ENCODE measurements around the gene ASB6. TPM values are rescaled to one million over a fixed set of nuclear protein-coding genes. Genes with fewer than 3 reads are reported as not detected.

Gene ASB6
- total and polyA plus RNA-seq, 4 donors: 3.4 to 8.4 (median 6.2) TPM

- TF ChIP-seq REST (IDR thresholded peaks at IDR 0.05) (no peak), HNF4A (conservative IDR thresholded peaks at IDR 0.05) (no peak), SP1 (IDR thresholded peaks at IDR 0.05) (no peak), RXRA (IDR thresholded peaks at IDR 0.05) (no peak), FOXA1 (IDR thresholded peaks at IDR 0.05) (no peak), FOXA2 (IDR thresholded peaks at IDR 0.05) (no peak), NR2F2 (IDR thresholded peaks at IDR 0.05) (no peak), ATF3 (IDR thresholded peaks at IDR 0.05) (no peak), JUND (IDR thresholded peaks at IDR 0.05) (no peak), YY1 (IDR thresholded peaks at IDR 0.05) (no peak)
- TF ChIP-seq, protein P1, sequence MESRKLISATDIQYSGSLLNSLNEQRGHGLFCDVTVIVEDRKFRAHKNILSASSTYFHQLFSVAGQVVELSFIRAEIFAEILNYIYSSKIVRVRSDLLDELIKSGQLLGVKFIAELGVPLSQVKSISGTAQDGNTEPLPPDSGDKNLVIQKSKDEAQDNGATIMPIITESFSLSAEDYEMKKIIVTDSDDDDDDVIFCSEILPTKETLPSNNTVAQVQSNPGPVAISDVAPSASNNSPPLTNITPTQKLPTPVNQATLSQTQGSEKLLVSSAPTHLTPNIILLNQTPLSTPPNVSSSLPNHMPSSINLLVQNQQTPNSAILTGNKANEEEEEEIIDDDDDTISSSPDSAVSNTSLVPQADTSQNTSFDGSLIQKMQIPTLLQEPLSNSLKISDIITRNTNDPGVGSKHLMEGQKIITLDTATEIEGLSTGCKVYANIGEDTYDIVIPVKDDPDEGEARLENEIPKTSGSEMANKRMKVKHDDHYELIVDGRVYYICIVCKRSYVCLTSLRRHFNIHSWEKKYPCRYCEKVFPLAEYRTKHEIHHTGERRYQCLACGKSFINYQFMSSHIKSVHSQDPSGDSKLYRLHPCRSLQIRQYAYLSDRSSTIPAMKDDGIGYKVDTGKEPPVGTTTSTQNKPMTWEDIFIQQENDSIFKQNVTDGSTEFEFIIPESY (IDR thresholded peaks at IDR 0.05): no peak
- TF ChIP-seq, protein P2, sequence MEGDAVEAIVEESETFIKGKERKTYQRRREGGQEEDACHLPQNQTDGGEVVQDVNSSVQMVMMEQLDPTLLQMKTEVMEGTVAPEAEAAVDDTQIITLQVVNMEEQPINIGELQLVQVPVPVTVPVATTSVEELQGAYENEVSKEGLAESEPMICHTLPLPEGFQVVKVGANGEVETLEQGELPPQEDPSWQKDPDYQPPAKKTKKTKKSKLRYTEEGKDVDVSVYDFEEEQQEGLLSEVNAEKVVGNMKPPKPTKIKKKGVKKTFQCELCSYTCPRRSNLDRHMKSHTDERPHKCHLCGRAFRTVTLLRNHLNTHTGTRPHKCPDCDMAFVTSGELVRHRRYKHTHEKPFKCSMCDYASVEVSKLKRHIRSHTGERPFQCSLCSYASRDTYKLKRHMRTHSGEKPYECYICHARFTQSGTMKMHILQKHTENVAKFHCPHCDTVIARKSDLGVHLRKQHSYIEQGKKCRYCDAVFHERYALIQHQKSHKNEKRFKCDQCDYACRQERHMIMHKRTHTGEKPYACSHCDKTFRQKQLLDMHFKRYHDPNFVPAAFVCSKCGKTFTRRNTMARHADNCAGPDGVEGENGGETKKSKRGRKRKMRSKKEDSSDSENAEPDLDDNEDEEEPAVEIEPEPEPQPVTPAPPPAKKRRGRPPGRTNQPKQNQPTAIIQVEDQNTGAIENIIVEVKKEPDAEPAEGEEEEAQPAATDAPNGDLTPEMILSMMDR (IDR thresholded peaks at IDR 0.05; ENCODE audit: low read depth, low read length, missing input control): no peak
- peaks cover 4 to 39% (median 18%) of the 10 kb centered on the region in 4 donors for H3K36me3 ChIP-seq (ENCODE audit: control insufficient read depth in 4 of 4, insufficient read depth in 3 of 4, low read depth in 1 of 4, low read length in 3 of 4)
- H3K4me1 ChIP-seq (ENCODE audit: control insufficient read depth in 4 of 4, insufficient read depth in 4 of 4, low read length in 3 of 4): peaks cover 4 to 27% (median 21%) of the 10 kb centered on the region in 4 donors
- 90% methylated on average over 12 of the region's 12 CpGs for WGBS
- H3K27ac ChIP-seq (ENCODE audit: low read depth in 1 of 2, low read length in 2 of 2): no peak overlapping the region
- no peak overlapping the region for H3K9ac ChIP-seq (ENCODE audit: low read depth in 1 of 2, low read length in 2 of 2)
- no peaks in the 10 kb centered on the region for H3K9me3 ChIP-seq (ENCODE audit: control insufficient read depth in 4 of 4, low read length in 3 of 4)
- H3K4me3 ChIP-seq (ENCODE audit: low read depth in 1 of 3, low read length in 3 of 3): no peak overlapping the region
- DNase-seq (ENCODE audit: low spot score): no peak
- H3K27me3 ChIP-seq (ENCODE audit: control insufficient read depth in 4 of 4, insufficient read depth in 4 of 4, low read length in 3 of 4): no peaks in the 10 kb centered on the region
Measured at GRCh38 chr9:129639756-129640085, 2.2 kb downstream of the ASB6 start.

DNA sequence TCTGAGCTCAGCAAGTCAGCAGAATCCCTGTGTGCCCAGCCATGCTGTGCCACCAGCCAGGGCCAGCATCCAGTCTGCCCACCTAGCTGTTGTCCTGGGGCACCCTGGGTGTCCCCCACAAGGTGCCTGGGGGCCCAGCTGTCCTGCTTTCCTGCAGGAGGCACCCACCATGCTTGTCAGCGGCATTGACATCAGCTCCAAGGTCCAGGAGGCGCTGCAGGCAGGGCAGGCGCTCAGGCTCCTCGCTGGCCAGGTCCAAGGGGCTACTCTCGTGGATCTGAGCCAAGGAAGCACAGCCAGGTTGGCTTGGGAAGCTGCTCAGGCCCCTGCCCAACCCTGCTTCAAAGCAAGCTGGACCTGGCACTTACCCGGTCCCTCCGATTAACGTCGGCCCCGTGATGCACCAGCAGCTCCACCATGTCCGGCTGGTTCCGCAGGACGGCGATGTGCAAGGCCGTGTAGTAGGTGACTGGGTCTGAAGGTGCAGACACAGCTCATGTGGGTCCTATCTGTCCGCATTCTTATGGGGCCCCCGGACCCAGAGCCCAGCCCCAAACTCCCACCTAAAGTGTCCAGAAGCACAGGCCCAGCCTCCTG, 2.8 kb downstream of the ASB6 start:
- TF ChIP-seq HNF4A (conservative IDR thresholded peaks at IDR 0.05): peak in 1 of 2 donors; percentile 20
- TF ChIP-seq FOXA1 (IDR thresholded peaks at IDR 0.05): no peak
- Histone ChIP-seq H3K27ac (ENCODE audit: low read depth in 1 of 2, low read length in 2 of 2) (no peak overlapping the region), H3K9ac (ENCODE audit: low read depth in 1 of 2, low read length in 2 of 2) (no peak overlapping the region), H3K4me3 (ENCODE audit: low read depth in 1 of 3, low read length in 3 of 3) (no peak overlapping the region), H3K36me3 (ENCODE audit: control insufficient read depth in 4 of 4, insufficient read depth in 3 of 4, low read depth in 1 of 4, low read length in 3 of 4) (peaks cover 4 to 44% (median 22%) of the 10 kb centered on the region in 4 donors), H3K9me3 (ENCODE audit: control insufficient read depth in 4 of 4, low read length in 3 of 4) (no peaks in the 10 kb centered on the region), H3K27me3 (ENCODE audit: control insufficient read depth in 4 of 4, insufficient read depth in 4 of 4, low read length in 3 of 4) (no peaks in the 10 kb centered on the region), H3K4me1 (ENCODE audit: control insufficient read depth in 4 of 4, insufficient read depth in 4 of 4, low read length in 3 of 4) (peaks cover 4 to 27% (median 21%) of the 10 kb centered on the region in 4 donors)
- DNase-seq (ENCODE audit: low spot score): no peak
- 89% methylated on average over 17 of the region's 17 CpGs for WGBS

Measured in liver (tissue), 9 donors.